Measurements from ENCODE around the gene ASB14. TPM values are rescaled to one million over a fixed set of nuclear protein-coding genes. Genes with fewer than 3 reads are reported as not detected.

The ASB14 gene
- total RNA-seq, 1 donor from 2014 or later, result not detected

- no peaks in the 10 kb centered on the region for H3K27me3 ChIP-seq
- H3K9me3 Mint-ChIP-seq, result no peaks in the 10 kb centered on the region
- peaks cover 4% of the 10 kb centered on the region for H3K27me3 Mint-ChIP-seq (ENCODE audit: insufficient read depth, low read depth)
- H3K79me2 ChIP-seq (ENCODE audit: low read depth), result no peaks in the 10 kb centered on the region
- no peaks in the 10 kb centered on the region for H3K9me3 ChIP-seq (ENCODE audit: low read depth)
- no peaks in the 10 kb centered on the region for H3K36me3 ChIP-seq
- no peaks in the 10 kb centered on the region for H4K20me1 ChIP-seq (ENCODE audit: low read depth)
- H3K36me3 Mint-ChIP-seq, result no peaks in the 10 kb centered on the region
- H3K4me3 Mint-ChIP-seq, result no peak overlapping the region
- H3K27ac Mint-ChIP-seq, result no peak overlapping the region
- peaks cover 4% of the 10 kb centered on the region for H3K4me1 Mint-ChIP-seq
- H2AFZ ChIP-seq (replicated peaks), result no peak overlapping the region
- no peak overlapping the region for H3K9ac ChIP-seq
- no peak overlapping the region for H3K27ac ChIP-seq
- H3F3A ChIP-seq (ENCODE audit: low read depth), result peaks cover 8% of the 10 kb centered on the region
- no peak overlapping the region for H3K4me3 ChIP-seq
- H3K4me1 ChIP-seq, result peaks cover 3% of the 10 kb centered on the region
- H3K4me2 ChIP-seq, result no peak overlapping the region
- DNase-seq (ENCODE audit: low spot score), result peak; percentile 36
- no peak for TF ChIP-seq EZH2 (IDR thresholded peaks at IDR 0.05)
- TF ChIP-seq, protein P1, sequence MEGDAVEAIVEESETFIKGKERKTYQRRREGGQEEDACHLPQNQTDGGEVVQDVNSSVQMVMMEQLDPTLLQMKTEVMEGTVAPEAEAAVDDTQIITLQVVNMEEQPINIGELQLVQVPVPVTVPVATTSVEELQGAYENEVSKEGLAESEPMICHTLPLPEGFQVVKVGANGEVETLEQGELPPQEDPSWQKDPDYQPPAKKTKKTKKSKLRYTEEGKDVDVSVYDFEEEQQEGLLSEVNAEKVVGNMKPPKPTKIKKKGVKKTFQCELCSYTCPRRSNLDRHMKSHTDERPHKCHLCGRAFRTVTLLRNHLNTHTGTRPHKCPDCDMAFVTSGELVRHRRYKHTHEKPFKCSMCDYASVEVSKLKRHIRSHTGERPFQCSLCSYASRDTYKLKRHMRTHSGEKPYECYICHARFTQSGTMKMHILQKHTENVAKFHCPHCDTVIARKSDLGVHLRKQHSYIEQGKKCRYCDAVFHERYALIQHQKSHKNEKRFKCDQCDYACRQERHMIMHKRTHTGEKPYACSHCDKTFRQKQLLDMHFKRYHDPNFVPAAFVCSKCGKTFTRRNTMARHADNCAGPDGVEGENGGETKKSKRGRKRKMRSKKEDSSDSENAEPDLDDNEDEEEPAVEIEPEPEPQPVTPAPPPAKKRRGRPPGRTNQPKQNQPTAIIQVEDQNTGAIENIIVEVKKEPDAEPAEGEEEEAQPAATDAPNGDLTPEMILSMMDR (IDR thresholded peaks at IDR 0.05), result peak; percentile 56
These were observed 70.6 kb downstream of the ASB14 start for GRCh38 chr3:57221883-57222282.

Other genes with a start within 250 kb of the ASB14 start
- gene SPATA12, start 232.0 kb downstream of the ASB14 start, total RNA-seq (ENCODE audit: low replicate concordance), result 0.12 and 0.17 TPM in 2 replicates
- gene IL17RD, start 127.3 kb downstream of the ASB14 start, total RNA-seq (ENCODE audit: low replicate concordance), result 26.1 and 33.6 TPM in 2 replicates
- 42.1 and 50.6 TPM in 2 replicates for gene HESX1, start 92.7 kb downstream of the ASB14 start, total RNA-seq (ENCODE audit: low replicate concordance)
- gene APPL1, start 65.0 kb downstream of the ASB14 start, total RNA-seq (ENCODE audit: low replicate concordance), result 29.0 and 42.3 TPM in 2 replicates

Data from neural progenitor cell (in vitro differentiated cells).